MG63 (cell line): ENCODE data around the gene CTNNA3. TPM values are rescaled to one million over a fixed set of nuclear protein-coding genes. Genes with fewer than 3 reads are reported as not detected.
"Not testable (repeated sequence)": the region's sequence is repeated elsewhere in the genome, so short reads cannot be mapped to it uniquely, and the experiment has no call there.

Source experiments
- DNase-seq: peaks from one replicate; pipeline ENCODE4 v3.0.0-alpha.2; 2020
- H3K27me3 ChIP-seq: fragments of 250-450 bp; sonication (Bioruptor Pico); 2 replicates; pipeline ENCODE4 v1.5.1; 2020; ENCODE audit warnings: mild to moderate bottlenecking, moderate library complexity
- H3K36me3 ChIP-seq: fragments of 250-450 bp; sonication (Bioruptor Pico); 2 replicates; pipeline ENCODE4 v1.5.1; 2020; ENCODE audit warnings: mild to moderate bottlenecking, moderate library complexity
- H3K4me3 ChIP-seq: fragments of 250-450 bp; sonication (Bioruptor Pico); 2 replicates; pipeline ENCODE4 v1.5.1; 2020; ENCODE audit warnings: mild to moderate bottlenecking, moderate library complexity
- H3K9me3 ChIP-seq: fragments of 250-450 bp; sonication (Bioruptor Pico); 2 replicates; pipeline ENCODE4 v1.5.1; 2020; ENCODE audit warnings: mild to moderate bottlenecking, moderate library complexity
- total RNA-seq: library from RNA; depleted of rRNA; stranded (reverse); fragments of >200 nt; shearing (Covaris generic); gene quantifications from 2 replicates; pipeline ENCODE4 v1.2.3, GENCODE V29; 2014; ENCODE audit warnings: low replicate concordance

The CTNNA3 gene
- total RNA-seq, 1 experiment from 2014 or later: not detected

DNA sequence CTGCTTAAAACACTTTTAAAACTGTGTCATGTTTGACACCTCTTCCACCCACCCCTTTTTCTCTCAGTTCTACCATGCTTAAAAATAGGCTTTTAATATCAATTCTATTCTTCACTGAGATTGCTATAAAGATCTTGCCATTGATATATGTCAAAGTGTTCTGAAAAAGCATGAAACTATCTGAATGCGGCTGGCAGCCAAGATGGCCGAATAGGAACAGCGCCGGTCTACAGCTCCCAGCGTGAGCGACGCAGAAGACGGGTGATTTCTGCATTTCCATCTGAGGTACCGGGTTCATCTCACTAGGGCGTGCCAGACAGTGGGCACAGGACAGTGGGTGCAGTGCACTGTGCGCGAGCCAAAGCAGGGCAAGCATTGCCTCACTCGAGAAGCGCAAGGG, 137.7 kb downstream of the CTNNA3 start:
- not testable (repeated sequence) for H3K36me3 ChIP-seq, H3K9me3 ChIP-seq, H3K27me3 ChIP-seq

DNA sequence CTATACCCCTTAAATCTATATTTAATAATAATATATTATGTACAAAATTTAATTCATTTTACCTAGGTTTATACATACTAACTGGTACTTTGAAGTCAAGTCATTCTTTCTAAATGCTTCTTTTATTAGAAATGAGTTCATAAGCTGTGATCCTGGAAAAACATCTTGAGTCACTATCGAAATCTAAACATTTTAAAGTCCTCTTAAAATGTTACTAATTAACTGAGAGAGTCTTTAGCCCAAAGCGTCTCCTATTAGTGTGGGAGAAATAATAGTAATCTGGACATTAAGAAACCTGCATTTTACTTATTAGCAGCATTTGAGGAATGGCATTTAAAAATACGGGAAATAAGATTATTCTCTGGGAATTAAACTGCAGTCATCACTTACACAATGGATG, 142.7 kb downstream of the CTNNA3 start:
- Histone ChIP-seq H3K27me3 (no peaks in the 10 kb centered on the region), H3K36me3 (no peaks in the 10 kb centered on the region), H3K9me3 (no peaks in the 10 kb centered on the region), H3K4me3 (no peak overlapping the region)
- DNase-seq: no peak

More for the DNA sequence above, 137.7 kb downstream of the CTNNA3 start:
- not testable (repeated sequence) for DNase-seq, H3K4me3 ChIP-seq

DNA sequence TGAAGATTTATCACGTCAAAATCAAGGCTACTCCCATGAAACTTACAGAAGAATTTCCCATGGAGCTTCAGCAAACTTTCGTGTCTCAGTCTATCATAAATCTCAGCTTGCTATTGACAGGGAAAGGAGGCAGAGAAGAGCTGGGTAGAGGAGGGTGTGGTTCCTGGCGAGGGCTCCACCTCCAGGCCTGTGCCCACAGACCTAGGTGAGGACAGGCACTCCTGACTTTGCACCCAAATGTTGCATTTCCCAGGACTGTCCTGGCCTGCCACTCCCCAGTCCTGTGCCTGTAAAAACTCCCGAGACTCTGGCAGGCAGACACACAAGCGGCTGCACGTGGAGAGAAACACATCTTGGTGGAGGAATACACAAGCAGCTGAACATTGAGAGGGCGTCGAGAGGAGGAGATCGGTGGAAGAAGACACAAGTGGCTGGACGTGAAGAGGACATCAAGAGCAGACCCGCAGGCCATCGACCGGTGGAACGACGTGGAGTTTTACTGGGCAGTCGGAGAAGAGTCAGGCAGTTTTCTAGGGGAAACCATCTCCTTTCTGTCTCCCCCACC, 145.1 kb downstream of the CTNNA3 start:
- no peak for DNase-seq
- Histone ChIP-seq H3K36me3 (no peaks in the 10 kb centered on the region), H3K9me3 (no peaks in the 10 kb centered on the region), H3K4me3 (no peak overlapping the region), H3K27me3 (no peaks in the 10 kb centered on the region)

DNA sequence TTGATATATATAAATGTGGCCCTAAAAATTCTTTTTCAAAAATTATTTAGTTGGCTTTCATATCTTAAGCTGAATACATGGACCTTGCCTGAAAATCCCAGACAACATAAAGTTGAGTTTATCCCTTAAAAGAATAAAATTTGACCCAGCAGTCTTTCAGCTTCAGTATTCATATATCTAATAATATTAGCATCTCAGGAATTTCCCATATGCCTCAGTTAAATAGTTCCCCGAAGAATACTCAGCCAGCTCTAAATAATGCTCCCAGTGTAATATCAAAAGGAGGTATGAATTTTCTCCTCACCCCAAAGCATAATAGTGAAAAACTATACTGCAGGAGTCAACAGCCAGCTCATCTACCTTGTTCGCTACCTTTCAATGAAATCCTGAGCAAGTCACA, 145.9 kb downstream of the CTNNA3 start:
- Histone ChIP-seq H3K36me3 (no peaks in the 10 kb centered on the region), H3K9me3 (no peaks in the 10 kb centered on the region), H3K27me3 (no peaks in the 10 kb centered on the region), H3K4me3 (no peak overlapping the region)
- no peak for DNase-seq

DNA sequence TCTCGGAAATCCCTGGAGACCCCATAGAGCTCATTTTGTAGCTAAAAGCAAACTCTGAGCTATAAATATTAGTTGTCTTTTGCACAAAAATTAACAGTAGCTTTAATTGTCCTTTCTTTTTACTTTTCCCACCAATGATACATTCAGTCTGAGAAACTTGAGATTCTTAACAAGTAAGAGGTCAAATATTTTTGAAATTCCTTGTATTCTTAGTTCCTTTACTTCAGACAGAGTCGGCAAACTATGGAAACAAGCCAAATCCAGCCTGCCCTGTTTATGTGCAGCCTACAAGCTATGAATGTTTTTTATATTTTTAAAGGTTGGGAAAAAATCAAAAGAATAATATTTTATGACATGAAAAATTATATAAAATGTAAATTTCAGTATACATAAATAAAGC, 146.6 kb downstream of the CTNNA3 start:
- no peaks in the 10 kb centered on the region for H3K9me3 ChIP-seq
- no peaks in the 10 kb centered on the region for H3K36me3 ChIP-seq
- DNase-seq: no peak
- H3K4me3 ChIP-seq: no peak overlapping the region
- H3K27me3 ChIP-seq: no peaks in the 10 kb centered on the region

DNA sequence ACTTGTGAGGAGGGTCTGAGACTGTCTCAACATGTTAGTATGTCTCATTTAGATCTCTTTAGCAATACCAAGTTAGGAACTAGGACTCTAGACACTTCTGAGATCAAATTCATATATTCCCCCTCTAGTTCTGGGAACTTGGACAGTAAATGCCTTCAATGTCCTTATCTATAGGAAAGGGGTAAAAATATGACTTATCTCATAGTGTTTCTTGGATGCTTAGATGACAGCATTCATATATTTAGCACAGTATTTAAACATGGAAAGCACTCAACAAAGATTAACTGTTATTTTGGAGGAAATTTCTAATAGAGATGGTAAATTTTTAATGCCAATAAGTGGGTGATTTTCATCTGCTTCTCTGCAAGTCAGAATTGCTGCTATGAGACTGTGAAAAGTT, 154.6 kb downstream of the CTNNA3 start:
- H3K36me3 ChIP-seq: no peaks in the 10 kb centered on the region
- no peak overlapping the region for H3K4me3 ChIP-seq
- no peak for DNase-seq
- H3K9me3 ChIP-seq: no peaks in the 10 kb centered on the region
- H3K27me3 ChIP-seq: no peaks in the 10 kb centered on the region

DNA sequence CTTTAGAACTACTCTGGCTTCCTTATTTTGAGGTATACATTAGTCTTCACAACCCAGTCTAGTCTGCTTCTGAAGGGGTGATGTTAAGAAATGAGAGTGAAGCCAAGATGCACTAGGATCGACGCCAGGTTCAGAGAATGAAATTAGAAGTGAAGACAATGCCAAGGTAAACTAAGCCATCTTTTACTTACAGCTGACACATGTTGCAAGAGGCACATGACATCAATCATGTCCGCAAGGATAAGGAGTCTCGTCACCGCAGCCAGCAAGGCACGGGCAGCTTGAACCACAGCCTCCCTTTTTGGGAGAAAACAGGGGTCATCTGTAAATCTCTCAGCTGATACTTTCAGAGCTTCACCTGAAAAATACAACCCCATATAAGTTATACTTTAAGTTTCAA, 156.7 kb downstream of the CTNNA3 start:
- Histone ChIP-seq H3K9me3 (no peaks in the 10 kb centered on the region), H3K36me3 (no peaks in the 10 kb centered on the region), H3K27me3 (no peaks in the 10 kb centered on the region), H3K4me3 (no peak overlapping the region)
- peak; percentile 22 for DNase-seq

DNA sequence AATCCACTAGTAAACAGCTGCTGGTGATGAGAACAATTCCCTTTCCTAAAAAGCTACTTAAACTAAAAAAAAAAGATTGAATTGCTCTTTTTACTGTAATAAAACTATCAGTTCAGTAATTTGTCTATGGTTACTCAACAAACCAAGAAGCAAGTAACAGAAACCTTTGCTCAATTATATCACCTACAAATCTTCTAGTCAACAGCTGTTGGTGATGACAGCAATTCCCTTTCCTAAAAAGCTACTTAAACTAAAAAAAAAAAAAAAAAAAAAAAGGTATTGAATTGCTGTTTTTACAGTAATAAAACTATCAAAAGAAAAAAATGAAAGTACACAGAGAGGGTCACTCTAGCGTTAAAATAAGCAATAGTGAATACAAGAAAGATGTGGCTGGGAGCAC, 158.1 kb downstream of the CTNNA3 start:
- no peak for DNase-seq
- H3K36me3 ChIP-seq: no peaks in the 10 kb centered on the region
- H3K4me3 ChIP-seq: no peak overlapping the region
- no peaks in the 10 kb centered on the region for H3K9me3 ChIP-seq
- H3K27me3 ChIP-seq: no peaks in the 10 kb centered on the region

DNA sequence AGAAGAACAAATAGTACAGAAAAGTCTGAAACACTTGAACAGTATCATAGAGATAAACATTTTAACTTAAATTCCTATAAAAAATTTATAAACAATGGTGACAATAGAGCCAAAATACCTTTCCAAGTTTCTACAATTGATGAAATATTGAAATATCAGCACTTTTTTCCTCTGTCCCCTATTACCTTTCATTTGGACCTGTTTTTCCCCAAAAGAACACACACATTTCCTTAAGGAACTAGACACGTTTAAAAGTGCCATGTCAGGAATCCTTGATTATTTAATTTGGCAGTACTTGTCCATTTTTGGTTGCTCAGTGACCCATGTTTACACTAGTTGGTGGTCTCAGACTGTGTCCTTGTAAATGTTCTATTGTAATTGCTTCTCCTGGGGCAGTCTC, 162.6 kb downstream of the CTNNA3 start:
- H3K9me3 ChIP-seq: no peaks in the 10 kb centered on the region
- no peak overlapping the region for H3K4me3 ChIP-seq
- no peaks in the 10 kb centered on the region for H3K36me3 ChIP-seq
- no peak for DNase-seq
- H3K27me3 ChIP-seq: no peaks in the 10 kb centered on the region

DNA sequence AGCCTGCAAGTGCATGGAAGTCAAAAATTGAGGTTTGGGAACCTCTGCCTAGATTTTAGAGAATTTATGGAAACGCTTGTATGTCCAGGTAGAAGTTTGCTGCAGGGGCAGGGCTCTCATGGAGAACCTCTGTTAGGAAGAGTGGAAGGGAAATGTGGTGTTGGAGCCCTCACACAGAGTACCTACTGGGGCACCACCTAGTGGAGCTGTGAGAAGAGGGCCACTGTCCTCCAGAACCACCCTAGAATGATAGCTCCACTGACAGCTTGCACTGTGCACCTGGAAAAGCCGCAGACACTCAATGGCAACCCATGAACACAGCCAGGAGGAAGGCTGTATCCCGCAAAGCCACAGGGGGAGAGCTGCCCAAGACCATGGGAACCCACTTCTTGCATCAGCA, 165.0 kb downstream of the CTNNA3 start:
- not testable (repeated sequence) for H3K36me3 ChIP-seq, H3K27me3 ChIP-seq, H3K4me3 ChIP-seq, H3K9me3 ChIP-seq, DNase-seq

DNA sequence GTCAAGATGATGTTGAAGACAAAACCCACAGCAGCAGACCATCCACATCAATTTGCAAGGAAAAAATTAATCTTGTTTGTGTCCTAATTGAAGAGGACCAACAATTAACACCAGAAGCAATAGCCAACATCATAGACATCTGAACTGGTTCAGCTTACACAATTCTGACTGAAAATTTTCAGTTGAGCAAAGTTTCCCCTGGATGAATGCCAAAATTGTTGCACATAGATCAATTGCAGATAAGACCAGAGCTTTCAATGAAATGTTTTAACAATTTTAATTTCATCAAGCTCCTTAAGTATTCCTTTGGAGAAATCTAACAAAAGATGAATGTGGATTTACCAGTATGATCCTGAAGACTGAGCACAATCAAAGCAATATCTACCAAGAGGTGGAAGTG, 168.6 kb downstream of the CTNNA3 start:
- Histone ChIP-seq H3K9me3 (no peaks in the 10 kb centered on the region), H3K36me3 (no peaks in the 10 kb centered on the region), H3K4me3 (no peak overlapping the region), H3K27me3 (no peaks in the 10 kb centered on the region)
- no peak for DNase-seq

DNA sequence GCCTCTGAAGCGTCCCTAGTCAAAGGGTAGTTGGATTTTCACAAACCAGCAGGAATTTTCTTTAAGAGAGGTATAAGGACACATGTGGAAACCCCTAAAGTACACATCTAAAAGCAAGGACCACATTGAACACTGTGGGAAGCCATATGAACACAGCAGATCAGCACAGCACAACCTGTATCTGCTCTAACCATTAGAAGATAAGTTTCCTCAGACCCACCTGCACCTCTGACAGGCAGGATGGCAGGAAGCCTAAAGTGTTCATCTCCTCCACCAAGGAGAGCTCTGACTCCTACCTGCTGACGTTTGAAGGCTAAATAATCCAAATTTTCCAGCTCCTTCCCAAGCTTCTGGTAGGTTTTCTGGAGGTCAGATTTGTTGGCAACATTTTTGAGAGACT, 174.4 kb downstream of the CTNNA3 start:
- Histone ChIP-seq H3K27me3 (no peaks in the 10 kb centered on the region), H3K9me3 (no peaks in the 10 kb centered on the region), H3K4me3 (no peak overlapping the region), H3K36me3 (no peaks in the 10 kb centered on the region)
- DNase-seq: no peak

DNA sequence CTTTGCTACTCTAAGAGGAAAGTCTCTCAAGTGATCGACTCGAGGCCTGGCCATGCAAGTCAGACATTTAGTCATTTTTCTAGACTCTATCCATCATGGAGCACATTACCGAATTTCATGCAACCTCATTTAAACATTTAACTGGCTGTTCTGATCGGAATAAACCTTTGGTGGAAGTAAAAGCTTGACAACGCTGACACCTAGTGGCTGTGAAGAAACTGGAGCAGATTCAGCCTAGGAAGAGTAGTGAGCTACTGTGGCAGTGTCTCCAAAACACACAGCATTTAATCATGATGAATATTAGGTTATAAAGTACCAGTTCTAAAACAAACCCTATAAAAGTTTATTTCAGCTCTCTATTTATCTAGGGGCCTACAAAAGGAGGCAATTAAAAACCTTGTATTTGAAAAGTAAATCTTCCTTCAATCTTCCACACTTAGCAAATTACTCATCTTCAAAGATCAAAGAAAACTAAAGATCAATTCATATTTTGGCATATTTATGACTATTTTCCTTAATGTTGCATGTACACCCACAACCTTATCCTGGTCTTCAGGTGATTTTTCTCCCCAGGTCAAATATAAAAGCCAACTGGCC, 175.0 kb downstream of the CTNNA3 start:
- H3K36me3 ChIP-seq: no peaks in the 10 kb centered on the region
- H3K4me3 ChIP-seq: no peak overlapping the region
- peak; percentile 27 for DNase-seq
- H3K27me3 ChIP-seq: no peaks in the 10 kb centered on the region
- H3K9me3 ChIP-seq: no peaks in the 10 kb centered on the region

DNA sequence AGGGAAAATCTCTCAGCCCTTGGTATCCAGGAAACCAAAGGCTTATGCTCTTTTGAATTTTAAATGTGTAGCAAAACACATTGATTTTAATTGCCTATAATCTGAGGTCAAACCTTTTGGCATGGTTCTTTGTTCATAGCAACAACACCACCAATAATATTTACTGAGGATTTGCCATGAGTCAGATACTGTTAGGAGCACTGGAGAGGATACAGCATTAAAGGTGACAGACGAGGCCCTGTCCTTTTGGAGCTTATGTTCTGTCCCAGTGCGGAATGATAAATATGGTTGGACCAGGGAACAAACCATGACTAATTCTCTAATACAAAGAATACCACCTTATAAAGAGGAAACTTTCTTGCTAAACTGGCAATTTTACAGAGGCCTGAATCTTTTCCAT, 176.6 kb downstream of the CTNNA3 start:
- H3K9me3 ChIP-seq: no peaks in the 10 kb centered on the region
- no peak for DNase-seq
- no peaks in the 10 kb centered on the region for H3K36me3 ChIP-seq
- H3K27me3 ChIP-seq: no peaks in the 10 kb centered on the region
- no peak overlapping the region for H3K4me3 ChIP-seq

DNA sequence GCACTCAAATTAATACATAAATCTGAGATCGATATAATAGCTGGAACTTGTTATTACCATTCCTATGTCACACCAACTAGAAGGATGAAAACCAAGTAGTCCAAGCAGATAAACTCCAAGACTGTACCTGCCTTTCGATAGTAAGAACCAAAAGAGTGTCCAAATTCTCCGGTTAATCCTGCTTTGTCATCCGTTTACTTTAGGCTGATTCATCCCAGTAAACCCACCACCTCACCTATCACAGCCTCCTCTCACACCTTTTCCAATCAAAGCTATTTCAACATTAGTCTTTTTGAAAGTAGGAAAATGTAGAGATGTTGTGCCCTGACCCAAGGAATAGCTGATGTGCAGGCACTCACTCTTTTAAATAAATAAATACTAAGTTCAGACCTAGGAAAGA, 177.2 kb downstream of the CTNNA3 start:
- Histone ChIP-seq H3K4me3 (no peak overlapping the region), H3K36me3 (no peaks in the 10 kb centered on the region), H3K9me3 (no peaks in the 10 kb centered on the region), H3K27me3 (no peaks in the 10 kb centered on the region)
- DNase-seq: no peak

DNA sequence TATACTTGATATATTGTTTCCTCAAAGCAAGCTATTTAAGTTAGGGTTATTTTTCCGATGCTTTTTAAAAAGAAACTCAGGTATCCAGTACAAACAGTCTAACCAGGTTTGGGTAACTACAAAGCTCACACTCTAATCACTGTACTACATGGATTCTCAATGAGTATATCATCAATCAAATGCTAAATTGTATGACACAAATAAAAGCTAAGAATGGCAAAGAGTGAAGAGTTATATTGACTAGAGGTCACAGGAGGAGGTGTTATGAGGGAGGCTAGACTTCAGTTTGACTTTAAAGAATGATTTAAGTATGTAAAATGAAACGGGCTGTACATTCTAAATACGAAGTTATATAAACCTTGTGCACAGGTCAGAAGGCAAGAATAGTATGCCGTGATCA, 178.0 kb downstream of the CTNNA3 start:
- Histone ChIP-seq H3K4me3 (no peak overlapping the region), H3K36me3 (no peaks in the 10 kb centered on the region)

DNA sequence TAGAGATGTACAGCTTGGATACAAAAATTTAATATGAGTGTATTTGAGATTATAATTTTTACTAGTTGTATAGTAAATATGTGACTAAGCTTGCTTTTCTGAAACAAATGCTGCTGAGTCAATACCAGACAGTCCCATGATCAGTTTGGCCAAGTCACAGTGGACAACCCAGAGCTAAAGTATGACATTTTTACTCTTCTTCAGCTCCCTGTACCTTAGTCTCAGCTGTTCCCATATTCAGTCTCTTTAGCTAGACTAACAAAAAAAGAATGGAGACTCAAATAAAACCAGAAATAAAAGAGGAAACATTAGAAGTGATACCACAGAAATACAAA, 189.3 kb downstream of the CTNNA3 start:
- Histone ChIP-seq H3K36me3 (no peaks in the 10 kb centered on the region), H3K9me3 (no peaks in the 10 kb centered on the region), H3K4me3 (no peak overlapping the region), H3K27me3 (no peaks in the 10 kb centered on the region)
- no peak for DNase-seq

More for the DNA sequence above, 178.0 kb downstream of the CTNNA3 start:
- no peaks in the 10 kb centered on the region for H3K27me3 ChIP-seq
- H3K9me3 ChIP-seq: no peaks in the 10 kb centered on the region
- no peak for DNase-seq

DNA sequence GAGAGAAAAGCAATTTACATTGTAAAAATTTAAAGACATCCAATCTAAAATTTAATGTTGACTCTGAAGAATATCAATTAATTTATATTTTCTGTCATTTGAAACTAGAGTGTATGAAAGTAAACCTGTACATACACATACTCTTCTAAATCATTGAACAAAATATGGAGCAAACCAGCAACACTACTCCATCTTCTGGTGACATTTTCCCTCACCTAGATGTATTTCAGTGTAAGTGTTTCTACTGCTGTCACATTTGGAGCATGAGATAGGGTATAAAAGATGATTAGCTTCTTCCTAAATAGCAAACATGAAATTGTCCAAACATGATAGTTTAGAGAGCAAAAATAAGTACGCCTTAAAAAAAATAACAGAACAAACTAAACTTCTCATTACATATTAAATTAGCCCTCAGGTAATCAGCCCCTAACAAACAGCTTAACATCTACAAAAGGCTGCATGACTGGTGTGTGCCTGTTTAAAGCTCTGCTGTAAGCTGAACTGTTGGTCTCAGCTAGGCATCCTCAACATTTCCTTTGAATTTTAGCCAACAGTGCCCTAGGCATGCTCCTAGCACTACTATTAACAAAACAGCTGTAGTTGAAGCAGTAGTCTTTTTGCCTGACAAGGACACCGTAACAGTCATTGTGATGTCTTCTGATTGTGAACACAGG, 189.8 kb downstream of the CTNNA3 start:
- no peaks in the 10 kb centered on the region for H3K27me3 ChIP-seq
- no peak for DNase-seq

More for the DNA sequence above, 189.8 kb downstream of the CTNNA3 start:
- H3K9me3 ChIP-seq: no peaks in the 10 kb centered on the region
- no peaks in the 10 kb centered on the region for H3K36me3 ChIP-seq
- H3K4me3 ChIP-seq: no peak overlapping the region
